Spinal cord (tissue), 10 donors: Measurements from ENCODE around the gene ATPAF1. TPM values are rescaled to one million over a fixed set of nuclear protein-coding genes. Genes with fewer than 3 reads are reported as not detected.

Experiments
- DNase-seq, 6 donors: peaks; one replicate each; pipeline versions ENCODE4 v3.0.0 to v3.0.0-alpha.2; 2013 to 2015; ENCODE audit warnings: low spot score in 6 of 6, low read depth in 4 of 6
- H3K27ac ChIP-seq: one replicate; pipeline ENCODE4 v1.5.1; 2013; ENCODE audit warnings: low read depth, low read length, control low read depth
- H3K27me3 ChIP-seq: one replicate; pipeline ENCODE4 v1.6.1; 2013; ENCODE audit warnings: low read length; ENCODE audit not compliant: control insufficient read depth, insufficient read depth
- H3K36me3 ChIP-seq: one replicate; pipeline ENCODE4 v1.6.1; 2013; ENCODE audit warnings: low read length; ENCODE audit not compliant: control insufficient read depth, insufficient read depth
- H3K4me1 ChIP-seq: one replicate; pipeline ENCODE4 v1.6.1; 2013; ENCODE audit warnings: low read length; ENCODE audit not compliant: control insufficient read depth, insufficient read depth
- H3K4me3 ChIP-seq: one replicate; pipeline ENCODE4 v1.5.1; 2013; ENCODE audit warnings: low read depth, low read length, control low read depth
- H3K9me3 ChIP-seq: one replicate; pipeline ENCODE4 v1.6.1; 2013; ENCODE audit warnings: low read length; ENCODE audit not compliant: control insufficient read depth, insufficient read depth
- WGBS: methylation state at CpG from one replicate; pipeline ENCODE4 v1.1.5; 2013; ENCODE audit warnings: missing lambda C conversion rate; ENCODE audit not compliant: insufficient coverage; 5-methylcytosine and 5-hydroxymethylcytosine counted together
- polyA plus RNA-seq, 2 donors: library from polyadenylated mRNA; unstranded; fragments of 120-200 nt; gene quantifications; one replicate each; pipeline ENCODE4 v1.2.1, GENCODE V29; 2013; ENCODE audit not compliant: insufficient read length in 2 of 2
- total RNA-seq, 2 donors: library from RNA; depleted of rRNA in 1 of 2; stranded (reverse); fragments of 120-200 nt in 1 of 2; fragments of >200 nt in 1 of 2; gene quantifications; one replicate each; pipeline versions ENCODE4 v1.2.3 to v1.2.4, GENCODE V29; 2013 to 2014
- donor health status: healthy.

The ATPAF1 gene
- total and polyA plus RNA-seq, 4 donors: 59.7 to 92.4 (median 80.4) TPM

DNA sequence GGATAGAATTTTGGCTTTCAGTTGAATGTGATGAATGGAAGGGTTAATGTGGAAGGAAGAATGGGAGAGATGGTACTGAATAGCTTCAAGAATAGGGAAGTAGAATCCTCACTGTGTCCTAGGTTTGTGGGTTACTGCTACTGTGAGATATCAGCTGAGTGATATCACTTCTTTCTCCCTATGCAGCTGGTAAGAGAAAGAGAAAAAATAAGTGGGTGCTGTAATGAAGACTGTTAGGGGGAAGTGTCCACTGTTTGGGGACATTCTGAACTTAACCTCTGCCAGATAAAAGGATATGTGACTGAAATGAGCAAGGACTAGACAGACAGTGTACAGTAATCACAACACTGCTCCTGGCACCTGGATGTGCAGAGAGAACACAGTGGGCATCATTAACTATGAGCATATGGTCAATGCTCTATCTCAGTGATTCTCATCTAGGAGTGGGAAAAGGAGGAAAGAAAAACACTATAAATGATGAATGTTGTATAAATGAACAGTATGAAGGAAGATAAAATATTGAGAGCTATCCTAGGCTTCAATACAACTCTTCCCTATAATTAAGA, 26.0 kb downstream of the ATPAF1 start:
- Histone ChIP-seq H3K36me3 (peaks cover 14% of the 10 kb centered on the region), H3K4me1 (no peaks in the 10 kb centered on the region), H3K4me3 (no peak overlapping the region), H3K27ac (no peak overlapping the region), H3K9me3 (no peaks in the 10 kb centered on the region), H3K27me3 (no peaks in the 10 kb centered on the region)
- DNase-seq: no peak

DNA sequence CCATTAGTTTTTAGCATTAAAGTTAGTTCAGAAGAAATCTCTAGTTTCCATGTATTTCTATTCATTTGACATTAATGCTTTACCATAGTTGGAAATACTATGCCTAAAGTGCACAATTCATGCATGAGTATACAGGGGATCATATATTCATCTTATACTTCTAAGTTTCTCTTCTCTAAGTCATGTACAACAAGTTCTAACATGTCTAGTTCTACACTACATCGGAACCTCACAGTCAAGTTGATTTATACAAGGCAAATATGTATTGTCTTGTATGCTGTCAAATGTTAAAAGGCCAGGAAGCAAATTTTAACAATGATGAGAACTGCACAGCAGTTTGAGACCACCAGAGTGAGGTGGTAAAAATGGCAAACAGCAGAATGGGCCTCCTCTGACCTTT, 28.6 kb downstream of the ATPAF1 start:
- Histone ChIP-seq H3K27me3 (no peaks in the 10 kb centered on the region), H3K4me1 (no peaks in the 10 kb centered on the region), H3K27ac (no peak overlapping the region), H3K4me3 (no peak overlapping the region), H3K9me3 (no peaks in the 10 kb centered on the region), H3K36me3 (peaks cover 24% of the 10 kb centered on the region)
- WGBS: no CpG with 5 or more reads among the region's 1 CpG
- DNase-seq: no peak

- H3K27ac ChIP-seq: no peak overlapping the region
Measured at GRCh38 chr1:46638921-46639320, 29.2 kb downstream of the ATPAF1 start.

DNA sequence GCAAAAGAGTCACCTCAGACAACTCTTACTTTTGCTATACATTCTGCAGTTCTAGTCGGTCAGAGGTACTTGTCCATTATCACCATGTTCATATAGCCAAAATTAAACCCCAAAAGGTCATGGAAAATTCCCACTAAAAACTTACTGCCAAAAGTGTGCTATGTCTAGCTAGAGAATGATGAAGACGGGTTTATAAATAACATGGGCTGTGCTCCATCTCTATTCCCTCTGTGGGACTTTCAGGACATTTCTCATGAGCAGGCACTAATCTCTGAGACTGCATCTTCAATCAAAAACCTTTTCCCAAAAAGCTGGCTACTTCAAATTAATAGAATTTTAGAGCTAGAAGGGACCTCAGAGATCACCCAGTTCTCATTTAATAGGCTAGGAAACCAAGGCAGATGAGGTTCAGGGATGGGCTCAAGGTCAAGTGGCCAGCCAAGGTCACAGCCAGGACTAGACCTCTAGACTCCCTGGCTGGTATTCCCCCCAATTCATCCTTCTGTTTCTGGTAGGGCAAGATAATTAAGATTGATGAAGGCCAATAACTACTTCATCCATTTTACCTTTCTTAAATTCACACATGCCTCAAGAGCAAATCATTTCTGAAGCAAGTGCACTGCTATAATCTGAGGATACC, 30.6 kb downstream of the ATPAF1 start:
- Histone ChIP-seq H3K4me3 (no peak overlapping the region), H3K36me3 (peaks cover 29% of the 10 kb centered on the region), H3K27ac (no peak overlapping the region), H3K9me3 (no peaks in the 10 kb centered on the region), H3K27me3 (no peaks in the 10 kb centered on the region), H3K4me1 (no peaks in the 10 kb centered on the region)
- no CpG with 5 or more reads among the region's 2 CpGs for WGBS
- no peak for DNase-seq

More at GRCh38 chr1:46638921-46639320, 29.2 kb downstream of the ATPAF1 start:
- H3K4me3 ChIP-seq: no peak overlapping the region
- H3K4me1 ChIP-seq: no peaks in the 10 kb centered on the region
- H3K27me3 ChIP-seq: no peaks in the 10 kb centered on the region
- peaks cover 29% of the 10 kb centered on the region for H3K36me3 ChIP-seq
- no peak for DNase-seq
- H3K9me3 ChIP-seq: no peaks in the 10 kb centered on the region

DNA sequence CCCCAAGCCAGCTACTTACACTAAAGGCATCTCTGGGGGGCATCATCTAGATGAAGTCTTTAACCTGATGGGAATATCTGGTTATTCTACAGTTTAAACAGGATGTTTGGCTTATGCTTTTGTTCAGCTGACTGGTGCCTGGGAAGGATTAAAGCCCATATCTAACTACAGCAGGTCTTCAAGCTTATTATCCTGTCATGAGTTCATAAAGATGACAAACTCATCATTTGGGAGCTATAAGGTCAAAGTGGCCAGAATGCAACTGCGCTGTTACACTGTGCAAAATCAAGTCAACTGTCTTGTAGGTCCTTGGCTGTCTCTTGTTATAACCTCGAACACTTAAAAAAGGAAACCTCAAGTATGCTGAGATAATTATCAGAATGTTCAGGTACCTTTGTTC, 33.0 kb downstream of the ATPAF1 start:
- DNase-seq: peak in 1 of 6 donors; percentile 27
- no peak overlapping the region for H3K4me3 ChIP-seq
- H3K9me3 ChIP-seq: no peaks in the 10 kb centered on the region
- no peaks in the 10 kb centered on the region for H3K4me1 ChIP-seq
- no peaks in the 10 kb centered on the region for H3K27me3 ChIP-seq
- H3K27ac ChIP-seq: no peak overlapping the region
- WGBS: 88% methylated on average over 1 of the region's 2 CpGs
- H3K36me3 ChIP-seq: peaks cover 29% of the 10 kb centered on the region

DNA sequence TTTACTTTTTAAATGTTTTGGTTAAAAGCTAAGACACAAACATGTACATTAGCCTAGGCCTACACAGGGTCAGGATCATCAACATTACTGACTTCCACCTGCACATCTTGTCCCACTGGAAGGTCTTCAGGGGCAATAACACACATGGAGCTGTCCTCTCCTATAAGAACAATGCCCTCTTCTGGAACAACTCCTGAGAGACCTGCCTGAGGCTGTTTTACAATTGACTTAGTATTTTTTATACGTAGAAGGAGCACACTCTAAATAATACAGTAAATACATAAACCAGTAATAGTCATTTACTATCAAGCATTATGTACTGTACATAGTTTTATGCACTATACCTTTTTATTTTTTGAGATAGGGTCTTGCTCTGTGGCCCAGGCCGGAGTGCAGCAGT, 37.4 kb downstream of the ATPAF1 start:
- 100% methylated on average over 1 of the region's 2 CpGs for WGBS
- Histone ChIP-seq H3K27ac (no peak overlapping the region), H3K9me3 (no peaks in the 10 kb centered on the region), H3K4me1 (no peaks in the 10 kb centered on the region), H3K27me3 (no peaks in the 10 kb centered on the region), H3K36me3 (peaks cover 12% of the 10 kb centered on the region), H3K4me3 (no peak overlapping the region)
- no peak for DNase-seq

DNA sequence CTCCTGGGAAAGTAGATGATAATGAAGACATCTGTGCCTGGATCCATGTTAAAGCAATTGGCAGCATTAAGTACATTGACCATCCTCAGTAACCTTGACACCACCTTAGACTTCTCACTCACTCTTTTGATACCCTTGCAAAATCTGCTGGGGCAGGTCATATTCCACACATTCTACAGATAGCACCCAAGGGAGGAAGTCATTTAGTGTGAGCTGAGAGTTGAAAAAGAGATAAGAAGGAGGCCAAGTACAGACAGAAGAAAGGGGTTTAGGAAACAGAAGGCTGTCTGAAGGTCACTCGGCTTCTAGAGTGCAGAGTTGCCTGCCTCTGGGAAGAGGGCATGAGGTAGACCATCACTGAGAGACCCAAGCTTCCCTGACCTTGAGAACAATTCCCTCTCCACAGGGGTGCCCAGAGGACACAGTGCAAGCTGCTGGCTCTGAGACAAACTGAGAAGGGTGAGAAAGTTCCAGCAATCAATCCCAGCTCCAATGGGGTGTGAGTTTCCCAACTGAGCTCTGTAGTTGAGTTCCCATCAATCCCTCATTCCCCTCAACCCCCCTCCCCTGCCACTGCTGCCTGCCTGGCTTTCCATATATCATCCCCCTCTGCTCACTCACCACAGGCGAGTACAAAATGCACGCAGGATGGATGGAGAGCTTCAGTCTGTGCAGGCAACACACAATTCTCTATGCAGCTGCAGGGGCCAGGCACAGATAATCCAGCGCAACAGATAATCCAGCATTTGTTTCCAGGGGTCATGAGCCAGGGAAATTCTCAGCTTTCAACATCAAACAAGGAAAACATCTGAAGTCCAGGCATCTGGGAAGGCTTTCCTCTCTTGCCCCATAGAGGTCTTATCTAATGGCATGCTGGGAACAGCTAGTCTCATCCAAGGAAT, 44.2 kb downstream of the ATPAF1 start:
- no peaks in the 10 kb centered on the region for H3K27me3 ChIP-seq
- WGBS: 36% methylated on average over 3 of the region's 4 CpGs
- peak in 2 of 6 donors; percentile 54 to 73 for DNase-seq

DNA sequence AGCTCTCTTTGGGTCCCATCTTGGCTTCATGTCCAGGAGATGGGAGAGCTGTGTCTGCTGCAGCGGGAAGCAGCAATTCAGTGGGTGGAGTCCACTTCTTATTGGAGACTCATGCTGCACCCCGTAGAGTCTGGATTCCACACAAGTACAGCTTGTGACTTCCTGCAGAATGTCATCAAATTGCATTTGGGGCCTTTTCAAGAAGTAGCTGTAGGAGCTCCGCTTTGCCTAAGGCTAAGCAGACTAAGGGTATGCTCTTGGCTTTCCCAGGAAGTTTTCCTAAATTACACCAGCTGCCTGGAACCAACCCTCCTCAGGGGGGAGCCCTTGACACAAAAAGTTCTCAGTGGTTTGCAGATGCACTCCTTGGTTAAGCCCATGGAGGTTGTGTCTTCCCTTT, 45.8 kb downstream of the ATPAF1 start:
- Histone ChIP-seq H3K4me1 (peaks cover 8% of the 10 kb centered on the region), H3K36me3 (no peaks in the 10 kb centered on the region), H3K4me3 (no peak overlapping the region), H3K27me3 (no peaks in the 10 kb centered on the region), H3K9me3 (no peaks in the 10 kb centered on the region), H3K27ac (no peak overlapping the region)
- WGBS: 86% methylated on average over 3 of the region's 3 CpGs
- DNase-seq: peak in 1 of 6 donors; percentile 67

More for the DNA sequence above, 44.2 kb downstream of the ATPAF1 start:
- H3K4me1 ChIP-seq: peaks cover 7% of the 10 kb centered on the region
- H3K36me3 ChIP-seq: no peaks in the 10 kb centered on the region
- H3K4me3 ChIP-seq: no peak overlapping the region
- no peaks in the 10 kb centered on the region for H3K9me3 ChIP-seq
- peak overlapping the region; percentile 10 for H3K27ac ChIP-seq

- Histone ChIP-seq H3K27ac (no peak overlapping the region), H3K27me3 (no peaks in the 10 kb centered on the region), H3K4me1 (peaks cover 12% of the 10 kb centered on the region), H3K9me3 (no peaks in the 10 kb centered on the region), H3K4me3 (no peak overlapping the region), H3K36me3 (no peaks in the 10 kb centered on the region)
- 85% methylated on average over 4 of the region's 7 CpGs for WGBS
- DNase-seq: no peak
Measured at GRCh38 chr1:46621930-46622329, 46.2 kb downstream of the ATPAF1 start.
